ENCODE measurements around the gene FYB2. TPM values are rescaled to one million over a fixed set of nuclear protein-coding genes. Genes with fewer than 3 reads are reported as not detected.

The FYB2 gene
- total RNA-seq, 1 experiment from 2014 or later = 0.15 TPM

- TF ChIP-seq ARID4B (CRISPR knock-in tag; IDR thresholded peaks at IDR 0.05; ENCODE audit: borderline replicate concordance) (no peak), EMX1 (CRISPR knock-in tag; IDR thresholded peaks at IDR 0.05) (no peak)
Measured at GRCh38 chr1:56843544-56843943, 24.3 kb upstream of the FYB2 start (continued).

- no peaks in the 10 kb centered on the region for H3K36me3 Mint-ChIP-seq
- H3K27ac Mint-ChIP-seq = no peak overlapping the region
- DNase-seq (ENCODE audit: low spot score) = no peak
- POLR2A ChIA-PET = no interaction called here
- no peak overlapping the region for H3K4me3 Mint-ChIP-seq
- CTCF ChIA-PET = interaction anchor here (1.0 kb wide), 1 partner anchor 18 kb away, joined by 3 read pairs; no protein-coding TSS in a partner anchor
- no peak for TF ChIP-seq ZNF671 (CRISPR knock-in tag; IDR thresholded peaks at IDR 0.05)
- ATAC-seq = no peak
- no peaks in the 10 kb centered on the region; the same call in 1 of the 2 replicates for H3K27me3 Mint-ChIP-seq (ENCODE audit: low read depth)
- peaks cover 3% of the 10 kb centered on the region; the same call in 1 of the 2 replicates for H3K4me1 Mint-ChIP-seq
- no peaks in the 10 kb centered on the region for H3K9me3 Mint-ChIP-seq
Measured at GRCh38 chr1:56838759-56839158, 19.6 kb upstream of the FYB2 start.

GRCh38 chr1:56837244-56837939 lies 18.2 kb upstream of the FYB2 start:
- CTCF ChIA-PET = interaction anchor here (1.2 kb wide), 1 partner anchor 248 kb away, joined by 3 read pairs; no protein-coding TSS in a partner anchor

More at GRCh38 chr1:56837244-56837939, 18.2 kb upstream of the FYB2 start:
- Mint-ChIP-seq H3K4me1 (peaks cover 3% of the 10 kb centered on the region; the same call in 1 of the 2 replicates), H3K36me3 (no peaks in the 10 kb centered on the region), H3K27ac (no peak overlapping the region), H3K9me3 (no peaks in the 10 kb centered on the region), H3K27me3 (ENCODE audit: low read depth) (no peaks in the 10 kb centered on the region; the same call in 1 of the 2 replicates), H3K4me3 (no peak overlapping the region)
- TF ChIP-seq ZNF396 (CRISPR knock-in tag; IDR thresholded peaks at IDR 0.05; ENCODE audit: borderline replicate concordance) (no peak), E2F4 (CRISPR knock-in tag; IDR thresholded peaks at IDR 0.05; ENCODE audit: borderline replicate concordance, low read depth) (no peak), ETV6 (CRISPR knock-in tag; IDR thresholded peaks at IDR 0.05) (no peak), AR (CRISPR knock-in tag; IDR thresholded peaks at IDR 0.05) (no peak), JAZF1 (CRISPR knock-in tag; IDR thresholded peaks at IDR 0.05) (no peak), NFE2L1 (CRISPR knock-in tag; IDR thresholded peaks at IDR 0.05) (no peak), TP53 (CRISPR knock-in tag; IDR thresholded peaks at IDR 0.05) (no peak), ZSCAN18 (CRISPR knock-in tag; IDR thresholded peaks at IDR 0.05) (no peak), ESRRA (CRISPR knock-in tag; IDR thresholded peaks at IDR 0.05; ENCODE audit: borderline replicate concordance) (no peak), ZBTB43 (CRISPR knock-in tag; IDR thresholded peaks at IDR 0.05) (no peak), HMGA2 (CRISPR knock-in tag; IDR thresholded peaks at IDR 0.05) (no peak)
- ATAC-seq = peak; percentile 67
- DNase-seq (ENCODE audit: low spot score) = no peak
- POLR2A ChIA-PET = interaction anchor here (0.7 kb wide), 1 partner anchor 356 kb away, joined by 3 read pairs; no protein-coding TSS in a partner anchor
